Measurements from ENCODE around the gene DKK3.

The DKK3 gene

GRCh38 chr11:11937957-11938356 is 70.5 kb downstream of the DKK3 start:
- DNase-seq (ENCODE audit: low read depth), result no peak

GRCh38 chr11:11937433-11937832 is 71.0 kb downstream of the DKK3 start:
- DNase-seq (ENCODE audit: low read depth), result no peak

GRCh38 chr11:11935536-11935935 is 72.9 kb downstream of the DKK3 start:
- DNase-seq (ENCODE audit: low read depth), result no peak

GRCh38 chr11:11931461-11932055 is 76.9 kb downstream of the DKK3 start:
- no peak for DNase-seq (ENCODE audit: low read depth)

- no peak for DNase-seq (ENCODE audit: low read depth)
Observed at GRCh38 chr11:11929920-11930319, 78.5 kb downstream of the DKK3 start.

- no peak for DNase-seq (ENCODE audit: low read depth)
Observed at GRCh38 chr11:11923828-11924227, 84.6 kb downstream of the DKK3 start.

- DNase-seq (ENCODE audit: low read depth), result no peak
Observed at GRCh38 chr11:11916981-11917399, 91.4 kb downstream of the DKK3 start.

GRCh38 chr11:11915625-11916024 is 92.8 kb downstream of the DKK3 start:
- no peak for DNase-seq (ENCODE audit: low read depth)

- DNase-seq (ENCODE audit: low read depth), result no peak
Observed at GRCh38 chr11:11913395-11913794, 95.0 kb downstream of the DKK3 start.
